Activated naive CD4-positive, alpha-beta T cell treated with Interleukin-2 at 50 U/mL for 16 hours (primary cell): ENCODE results near the gene ECT2.
"Not testable (repeated sequence)": the region's sequence is repeated elsewhere in the genome, so short reads cannot be mapped to it uniquely, and the experiment has no call there.

Experiments used
- DNase-seq: peaks from one replicate; pipeline ENCODE4 v3.0.0-alpha.2; 2020

ECT2 gene

GRCh38 chr3:172739462-172739861 is 11.1 kb upstream of the ECT2 start:
- DNase-seq, result no peak

GRCh38 chr3:172746475-172746874 is 4.1 kb upstream of the ECT2 start:
- DNase-seq, result no peak

GRCh38 chr3:172749230-172749965 is 1.1 kb upstream of the ECT2 start:
- no peak for DNase-seq

- no peak for DNase-seq
These were observed 508 bp upstream of the ECT2 start for GRCh38 chr3:172750069-172750367.

GRCh38 chr3:172751175-172751704 is 714 bp downstream of the ECT2 start:
- no peak for DNase-seq

- no peak for DNase-seq
These were observed 2.1 kb downstream of the ECT2 start for GRCh38 chr3:172752651-172753050.

GRCh38 chr3:172753125-172753524 is 2.6 kb downstream of the ECT2 start:
- no peak for DNase-seq

GRCh38 chr3:172760416-172760815 is 9.9 kb downstream of the ECT2 start:
- not testable (repeated sequence) for DNase-seq

GRCh38 chr3:172766241-172766640 is 15.7 kb downstream of the ECT2 start:
- no peak for DNase-seq

- no peak for DNase-seq
These were observed 16.3 kb downstream of the ECT2 start for GRCh38 chr3:172766718-172767405.

GRCh38 chr3:172770382-172770781 is 19.9 kb downstream of the ECT2 start:
- DNase-seq, result no peak

- no peak for DNase-seq
These were observed 21.1 kb downstream of the ECT2 start for GRCh38 chr3:172771672-172772071.

GRCh38 chr3:172776049-172776717 is 25.7 kb downstream of the ECT2 start:
- DNase-seq, result no peak

- DNase-seq, result no peak
These were observed 27.4 kb downstream of the ECT2 start for GRCh38 chr3:172777901-172778300.

GRCh38 chr3:172782235-172782634 is 31.7 kb downstream of the ECT2 start:
- no peak for DNase-seq

- DNase-seq, result no peak
These were observed 35.5 kb downstream of the ECT2 start for GRCh38 chr3:172786036-172786435.

GRCh38 chr3:172787019-172787418 is 36.5 kb downstream of the ECT2 start:
- no peak for DNase-seq

- DNase-seq, result no peak
These were observed 37.2 kb downstream of the ECT2 start for GRCh38 chr3:172787746-172788145.

GRCh38 chr3:172799246-172799645 is 48.7 kb downstream of the ECT2 start:
- no peak for DNase-seq

GRCh38 chr3:172800156-172800555 is 49.6 kb downstream of the ECT2 start:
- DNase-seq, result no peak

- DNase-seq, result no peak
These were observed 53.0 kb downstream of the ECT2 start for GRCh38 chr3:172803489-172803888.

- no peak for DNase-seq
These were observed 53.8 kb downstream of the ECT2 start for GRCh38 chr3:172804323-172804722.

- no peak for DNase-seq
These were observed 58.5 kb downstream of the ECT2 start for GRCh38 chr3:172808969-172809546.

- no peak for DNase-seq
These were observed 60.6 kb downstream of the ECT2 start for GRCh38 chr3:172811099-172811498.
